Ascending aorta (tissue), 2 donors: ENCODE measurements around the gene PHLPP1. TPM values are rescaled to one million over a fixed set of nuclear protein-coding genes. Genes with fewer than 3 reads are reported as not detected.

Source experiments
- DNase-seq, 2 donors: peaks; one replicate each; pipeline ENCODE4 v3.0.0-alpha.2; 2019; ENCODE audit warnings: low spot score in 2 of 2
- H3K27ac ChIP-seq, 2 donors: fragments of 200-600 bp; sonication (generic); one replicate each; pipeline ENCODE4 v1.5.1; 2016 to 2017; ENCODE audit warnings: mild to moderate bottlenecking in 1 of 2
- H3K27me3 ChIP-seq: fragments of 200-600 bp; sonication (generic); one replicate; pipeline ENCODE4 v1.5.1; 2017
- H3K36me3 ChIP-seq, 2 donors: fragments of 200-600 bp; sonication (generic); one replicate each; pipeline ENCODE4 v1.5.1; 2016
- H3K4me1 ChIP-seq, 2 donors: fragments of 200-600 bp; sonication (generic); one replicate each; pipeline ENCODE4 v1.5.1; 2016 to 2017; ENCODE audit warnings: mild to moderate bottlenecking in 1 of 2
- H3K4me3 ChIP-seq, 2 donors: fragments of 200-600 bp; sonication (generic); one replicate each; pipeline ENCODE4 v1.5.1; 2016 to 2017; ENCODE audit warnings: mild to moderate bottlenecking in 1 of 2
- H3K9me3 ChIP-seq, 2 donors: fragments of 200-600 bp; sonication (generic); one replicate each; pipeline ENCODE4 v1.5.1; 2016
- intact Hi-C: fragments of 100-400 bp; cut with DNase I; formaldehyde crosslinking; loops from one replicate; pipeline ENCODE4 v1.15.1; 2023
- total RNA-seq: library from RNA; depleted of rRNA; stranded (reverse); fragments of >200 nt; gene quantifications from one replicate; pipeline ENCODE4 v1.1.0, GENCODE V29; 2016
- TF ChIP-seq, protein P1 (sequence below), 3 experiments: fragments of 200-600 bp in 2 of 3; fragments of 450-650 bp in 1 of 3; sonication (generic) in 2 of 3; IDR thresholded peaks; one replicate each; pipeline ENCODE4 v1.5.1; 2016 to 2019; ENCODE audit warnings: antibody characterized with exemption in 3 of 3, mild to moderate bottlenecking in 1 of 3, moderate library complexity in 1 of 3

PHLPP1 gene
- total RNA-seq, 1 donor from 2014 or later: 9.8 TPM

GRCh38 chr18:62842898-62843297 lies 127.6 kb downstream of the PHLPP1 start:
- Histone ChIP-seq H3K27me3 (no peaks in the 10 kb centered on the region), H3K9me3 (no peaks in the 10 kb centered on the region), H3K4me3 (no peak overlapping the region), H3K27ac (no peak overlapping the region), H3K4me1 (no peaks in the 10 kb centered on the region), H3K36me3 (no peaks in the 10 kb centered on the region)
- intact Hi-C loops: no loop called here
- TF ChIP-seq, protein P1, sequence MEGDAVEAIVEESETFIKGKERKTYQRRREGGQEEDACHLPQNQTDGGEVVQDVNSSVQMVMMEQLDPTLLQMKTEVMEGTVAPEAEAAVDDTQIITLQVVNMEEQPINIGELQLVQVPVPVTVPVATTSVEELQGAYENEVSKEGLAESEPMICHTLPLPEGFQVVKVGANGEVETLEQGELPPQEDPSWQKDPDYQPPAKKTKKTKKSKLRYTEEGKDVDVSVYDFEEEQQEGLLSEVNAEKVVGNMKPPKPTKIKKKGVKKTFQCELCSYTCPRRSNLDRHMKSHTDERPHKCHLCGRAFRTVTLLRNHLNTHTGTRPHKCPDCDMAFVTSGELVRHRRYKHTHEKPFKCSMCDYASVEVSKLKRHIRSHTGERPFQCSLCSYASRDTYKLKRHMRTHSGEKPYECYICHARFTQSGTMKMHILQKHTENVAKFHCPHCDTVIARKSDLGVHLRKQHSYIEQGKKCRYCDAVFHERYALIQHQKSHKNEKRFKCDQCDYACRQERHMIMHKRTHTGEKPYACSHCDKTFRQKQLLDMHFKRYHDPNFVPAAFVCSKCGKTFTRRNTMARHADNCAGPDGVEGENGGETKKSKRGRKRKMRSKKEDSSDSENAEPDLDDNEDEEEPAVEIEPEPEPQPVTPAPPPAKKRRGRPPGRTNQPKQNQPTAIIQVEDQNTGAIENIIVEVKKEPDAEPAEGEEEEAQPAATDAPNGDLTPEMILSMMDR (IDR thresholded peaks at IDR 0.05): no peak
- DNase-seq: no peak

- Histone ChIP-seq H3K4me3 (no peak overlapping the region), H3K27me3 (no peaks in the 10 kb centered on the region), H3K27ac (no peak overlapping the region), H3K4me1 (no peaks in the 10 kb centered on the region), H3K9me3 (no peaks in the 10 kb centered on the region), H3K36me3 (no peaks in the 10 kb centered on the region)
- TF ChIP-seq, protein P1 (IDR thresholded peaks at IDR 0.05): no peak
- intact Hi-C loops: no loop called here
- DNase-seq: no peak
These were observed 129.7 kb downstream of the PHLPP1 start for GRCh38 chr18:62844850-62845643.

DNA sequence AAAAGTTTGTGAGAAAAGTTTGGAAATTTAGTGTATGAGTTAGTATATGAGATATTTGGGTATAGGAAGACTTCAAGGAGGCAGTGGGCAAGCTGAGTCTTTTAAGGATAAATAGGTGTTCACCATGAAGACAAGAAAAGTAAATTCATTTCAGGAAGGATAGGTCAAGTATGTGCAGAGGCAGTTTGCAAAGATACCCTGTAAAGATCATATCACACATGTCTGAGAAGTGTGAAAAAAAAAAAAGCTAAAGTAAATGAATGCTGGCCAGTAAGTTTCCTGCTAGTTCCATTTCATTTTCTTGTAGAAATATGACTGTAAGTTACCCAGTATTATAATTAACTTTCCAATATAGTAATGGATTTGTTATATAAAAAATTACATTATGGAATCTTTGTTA lies 131.0 kb downstream of the PHLPP1 start:
- TF ChIP-seq, protein P1 (IDR thresholded peaks at IDR 0.05): no peak
- Histone ChIP-seq H3K4me1 (no peaks in the 10 kb centered on the region), H3K9me3 (no peaks in the 10 kb centered on the region), H3K27me3 (no peaks in the 10 kb centered on the region), H3K4me3 (no peak overlapping the region), H3K27ac (no peak overlapping the region), H3K36me3 (no peaks in the 10 kb centered on the region)
- no peak for DNase-seq
- intact Hi-C loops: no loop called here

DNA sequence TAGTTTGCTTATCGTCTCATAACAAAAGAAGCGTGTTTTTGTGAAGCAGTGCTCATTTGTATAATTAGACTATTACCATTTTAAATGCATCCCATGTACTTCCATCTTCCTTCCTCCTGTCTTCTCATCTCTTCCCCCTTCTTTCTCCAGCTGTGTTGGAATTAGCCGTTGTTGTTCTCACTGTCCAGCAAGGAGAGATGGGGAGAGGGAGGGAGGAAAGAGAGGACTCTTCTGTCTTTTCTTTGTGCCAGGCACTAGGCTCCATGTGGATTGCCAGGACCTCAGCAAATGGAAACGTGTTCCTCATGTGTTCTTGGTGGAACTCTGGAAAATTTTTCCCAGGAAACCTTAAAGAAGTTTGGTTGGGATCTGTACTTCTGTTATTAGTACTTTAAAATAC lies 131.7 kb downstream of the PHLPP1 start:
- TF ChIP-seq, protein P1 (IDR thresholded peaks at IDR 0.05): no peak
- no peak for DNase-seq
- intact Hi-C loops: no loop called here
- H3K36me3 ChIP-seq: no peaks in the 10 kb centered on the region
- H3K4me3 ChIP-seq: no peak overlapping the region
- no peaks in the 10 kb centered on the region for H3K9me3 ChIP-seq
- H3K4me1 ChIP-seq: no peaks in the 10 kb centered on the region
- no peak overlapping the region for H3K27ac ChIP-seq
- H3K27me3 ChIP-seq: no peaks in the 10 kb centered on the region

DNA sequence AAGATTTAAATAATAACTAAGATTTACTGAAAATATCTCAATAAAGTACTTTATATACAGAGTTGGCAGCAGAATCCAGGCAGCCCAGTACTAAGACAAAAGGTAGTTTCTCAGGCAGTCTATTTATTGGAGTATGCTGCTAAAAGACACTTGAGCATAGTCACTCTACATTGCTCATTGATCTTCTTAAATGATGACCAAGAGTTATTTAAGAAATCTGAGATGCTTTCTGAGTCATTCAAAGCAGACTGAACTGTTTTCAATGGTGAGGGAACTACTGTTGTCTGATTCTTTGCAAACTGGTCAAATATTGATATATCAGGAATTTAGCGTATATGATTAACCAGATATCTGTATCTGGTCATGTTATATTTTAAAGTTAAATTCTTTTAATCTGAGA lies 133.6 kb downstream of the PHLPP1 start:
- TF ChIP-seq, protein P1 (IDR thresholded peaks at IDR 0.05): no peak
- no peak overlapping the region for H3K27ac ChIP-seq
- no peaks in the 10 kb centered on the region for H3K4me1 ChIP-seq
- H3K36me3 ChIP-seq: no peaks in the 10 kb centered on the region
- no peak for DNase-seq
- H3K9me3 ChIP-seq: no peaks in the 10 kb centered on the region
- intact Hi-C loops: no loop called here
- H3K4me3 ChIP-seq: no peak overlapping the region
- H3K27me3 ChIP-seq: no peaks in the 10 kb centered on the region
